HG03354 (cell line): ENCODE results near the gene LTK.

ENCODE experiments used
- ATAC-seq: cut with Tn5 transposase; IDR thresholded peaks from one replicate; pipeline ENCODE4 v1.9.1; 2021; ENCODE audit warnings: mild to moderate bottlenecking; ENCODE audit not compliant: unreplicated experiment, poor library complexity, severe bottlenecking

LTK gene

GRCh38 chr15:41536866-41537265 lies 23.2 kb upstream of the LTK start:
- ATAC-seq: no peak

- no peak for ATAC-seq
These were observed 21.9 kb upstream of the LTK start for GRCh38 chr15:41535544-41535943.

- ATAC-seq: no peak
These were observed 16.8 kb upstream of the LTK start for GRCh38 chr15:41530363-41530956.

DNA sequence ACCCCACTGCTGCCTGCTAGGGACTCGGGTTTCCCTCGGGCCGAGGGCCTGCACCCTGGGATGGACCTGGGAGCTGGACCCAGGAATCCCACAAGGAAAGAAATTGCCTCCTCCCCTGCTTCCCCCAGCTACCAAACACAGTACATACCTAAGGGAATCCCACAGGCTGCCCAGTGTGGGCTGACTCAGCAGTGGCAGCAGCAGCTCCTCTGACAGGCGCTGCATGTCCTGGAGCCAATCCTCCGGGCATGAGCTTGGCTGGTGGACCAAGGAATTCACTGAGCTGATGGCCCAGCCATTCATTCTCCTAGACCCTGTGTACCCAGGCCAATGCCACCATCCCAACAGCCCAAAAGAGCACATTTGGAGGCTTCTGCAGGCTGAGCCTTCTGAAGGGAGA lies 9.5 kb upstream of the LTK start:
- ATAC-seq: no peak

GRCh38 chr15:41521614-41522013 lies 8.0 kb upstream of the LTK start:
- ATAC-seq: no peak

DNA sequence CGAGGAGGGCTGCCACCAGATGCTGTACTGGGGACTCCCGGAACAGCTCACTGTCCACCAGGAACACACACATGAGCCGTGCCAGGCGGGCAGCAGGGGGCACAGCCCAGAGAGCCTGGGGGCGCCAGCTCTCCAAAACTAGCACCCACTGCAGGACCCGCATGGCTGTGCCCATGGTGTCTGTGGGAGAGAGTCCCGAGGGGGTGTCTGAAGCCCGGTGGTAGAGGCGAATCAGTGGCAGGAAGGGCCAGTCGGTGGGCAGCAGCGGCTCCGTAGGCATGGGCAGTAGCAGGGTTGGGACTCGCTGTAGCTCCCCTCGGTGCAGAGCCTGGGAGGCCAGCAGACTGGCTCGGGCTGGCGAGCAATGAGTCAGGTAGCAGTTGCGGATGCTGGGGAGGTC lies 7.0 kb upstream of the LTK start:
- no peak for ATAC-seq

GRCh38 chr15:41517895-41518449 lies 4.3 kb upstream of the LTK start:
- no peak for ATAC-seq

GRCh38 chr15:41512940-41513505 lies 604 bp downstream of the LTK start:
- ATAC-seq: no peak

- ATAC-seq: no peak
These were observed 1.1 kb downstream of the LTK start for GRCh38 chr15:41512512-41512939.

GRCh38 chr15:41511899-41512369 lies 1.7 kb downstream of the LTK start:
- ATAC-seq: no peak

DNA sequence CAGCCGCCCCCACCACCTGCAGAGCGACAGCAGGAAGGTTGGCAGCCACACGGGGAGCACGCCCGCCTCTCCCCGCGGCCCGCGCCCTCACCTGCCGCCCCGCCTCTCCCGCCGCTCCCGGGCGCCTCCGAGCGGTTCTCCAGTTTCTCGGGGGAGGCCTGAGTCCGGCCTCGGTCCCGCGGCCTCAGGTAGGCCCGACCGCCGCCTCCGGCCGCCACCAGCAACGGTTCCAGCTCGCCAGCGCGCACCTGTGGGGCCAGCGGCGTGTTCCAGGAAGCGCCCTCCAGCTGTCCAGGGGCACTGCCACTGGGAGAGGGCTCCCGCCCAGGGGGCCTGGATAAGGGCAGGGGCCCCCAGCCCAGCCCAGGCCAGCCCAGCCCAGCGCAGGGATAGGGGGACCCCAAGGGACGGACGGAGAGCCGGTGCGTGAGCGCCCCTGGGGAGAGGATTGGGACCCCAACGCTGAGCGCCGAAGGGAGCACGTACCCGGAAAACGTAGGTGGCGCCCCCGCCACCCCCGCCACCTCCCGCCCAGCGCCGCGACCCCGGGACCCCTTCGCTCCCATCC lies 2.2 kb downstream of the LTK start:
- no peak for ATAC-seq

DNA sequence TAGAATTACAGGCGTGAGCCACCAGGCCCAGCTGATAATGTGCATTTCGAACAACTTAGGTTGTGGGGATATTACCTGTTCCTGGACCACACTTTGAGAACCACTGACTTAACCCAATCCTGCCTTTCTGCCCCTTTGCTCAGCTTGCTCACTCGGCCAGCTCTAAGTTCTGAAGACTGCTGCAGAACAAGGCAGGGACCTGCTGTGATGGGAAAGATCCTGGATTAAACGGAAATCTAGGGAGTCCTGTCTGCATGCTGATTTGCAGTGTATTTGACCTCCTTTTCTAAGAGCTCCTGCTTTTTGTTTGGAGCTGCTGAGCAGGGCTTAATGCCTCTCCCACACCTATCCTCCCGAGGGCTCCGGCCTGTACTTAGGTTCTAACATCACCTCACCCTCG lies 2.9 kb downstream of the LTK start:
- no peak for ATAC-seq

DNA sequence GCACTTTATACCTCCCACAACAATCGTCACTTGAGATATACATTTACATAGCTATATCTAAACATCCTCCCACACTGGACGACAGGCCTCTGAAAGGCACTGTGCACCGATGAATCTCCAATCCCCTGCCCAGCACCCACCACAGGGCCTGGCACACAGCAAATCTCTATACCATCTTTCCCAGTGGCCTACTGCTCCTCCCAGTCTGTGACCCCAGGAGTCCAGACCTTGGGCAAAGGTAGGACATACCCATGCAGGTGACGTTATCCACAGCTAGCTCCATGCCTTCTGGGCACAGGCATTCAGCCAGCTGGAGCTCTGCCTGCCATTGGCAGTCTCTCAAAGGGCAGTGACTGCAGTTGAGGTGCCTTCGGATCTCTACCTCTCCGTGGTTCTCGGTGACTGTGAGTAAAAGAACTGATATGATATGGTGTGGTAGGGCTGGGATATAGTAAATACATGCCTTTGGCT lies 5.8 kb downstream of the LTK start:
- no peak for ATAC-seq

DNA sequence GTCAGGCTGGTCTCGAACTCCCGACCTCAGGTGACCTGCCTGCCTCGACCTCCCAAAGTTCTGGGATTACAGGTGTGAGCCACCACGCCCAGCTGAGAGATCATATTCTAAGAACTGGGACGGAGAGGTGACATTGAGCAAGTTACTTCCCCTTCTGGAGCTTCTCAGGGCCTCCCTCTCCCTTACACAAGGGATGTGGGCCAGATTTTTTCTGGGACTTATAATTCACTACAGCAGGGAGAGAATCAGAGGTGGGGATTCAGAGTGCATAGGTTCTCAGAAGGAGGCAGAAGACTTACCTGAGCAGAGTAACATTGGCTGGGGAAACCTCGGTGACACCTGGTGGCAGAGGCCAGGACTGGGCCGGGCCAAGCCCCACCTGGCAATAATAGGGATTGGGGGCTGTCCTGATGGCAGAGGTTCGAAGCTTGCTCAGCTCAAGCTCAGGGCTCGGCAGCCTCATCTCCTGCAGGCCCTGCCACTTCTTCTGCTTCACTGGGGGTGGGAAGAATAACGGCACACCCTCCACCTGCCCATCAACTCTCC lies 6.8 kb downstream of the LTK start:
- no peak for ATAC-seq

- no peak for ATAC-seq
These were observed 7.9 kb downstream of the LTK start for GRCh38 chr15:41505776-41506175.

DNA sequence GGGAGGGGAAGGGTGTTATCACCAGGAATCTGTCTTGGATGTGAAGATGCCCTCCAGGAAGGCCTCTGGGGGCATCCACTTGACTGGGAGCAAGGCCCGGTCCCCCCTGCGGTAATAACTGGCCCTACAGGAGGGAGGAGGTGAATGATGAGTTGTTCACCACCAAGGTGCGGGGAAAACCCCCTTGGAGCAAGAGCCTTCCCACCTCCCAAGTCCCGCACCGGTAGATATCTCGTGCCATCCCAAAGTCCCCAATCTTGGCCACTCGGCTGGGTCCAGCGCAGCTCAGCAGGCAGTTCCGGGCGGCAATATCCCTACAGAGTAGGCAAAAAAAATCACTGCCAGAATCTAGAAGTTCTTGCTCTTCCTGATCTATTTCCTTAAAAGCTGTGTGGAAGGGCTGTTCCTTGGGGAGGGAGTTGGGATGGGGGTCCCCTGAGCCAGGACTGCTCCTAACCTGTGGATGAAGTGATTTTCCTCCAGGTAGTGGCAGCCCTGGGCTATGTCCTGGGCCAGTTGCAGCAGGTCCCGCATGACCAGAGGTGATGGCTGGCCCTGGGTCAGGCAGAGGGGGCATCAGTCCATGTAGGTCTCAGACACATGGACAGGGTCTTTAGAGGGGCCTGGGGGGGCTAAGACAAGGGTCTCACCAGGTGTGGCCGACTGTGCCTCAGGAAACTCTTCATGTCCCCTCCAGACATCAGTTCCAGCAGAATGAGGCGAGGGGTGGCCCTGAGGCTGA lies 8.7 kb downstream of the LTK start:
- no peak for ATAC-seq

DNA sequence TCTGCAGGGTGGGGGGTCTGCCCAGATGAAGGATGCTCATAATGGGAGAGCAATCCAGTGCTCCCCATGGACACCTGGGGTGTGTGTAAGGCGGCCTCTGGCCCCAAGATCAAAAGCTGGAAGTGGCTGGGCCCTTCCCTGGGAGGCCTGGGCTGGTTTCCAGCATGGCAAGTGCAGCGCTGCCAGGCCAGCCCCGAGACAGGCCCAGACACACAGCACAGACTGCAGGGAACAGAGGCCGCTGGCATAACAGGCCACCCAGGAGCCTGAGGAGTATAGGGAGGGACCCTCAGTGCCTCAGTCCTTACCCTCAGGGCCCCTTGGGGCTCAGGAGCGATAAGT lies 10.0 kb downstream of the LTK start:
- ATAC-seq: no peak

DNA sequence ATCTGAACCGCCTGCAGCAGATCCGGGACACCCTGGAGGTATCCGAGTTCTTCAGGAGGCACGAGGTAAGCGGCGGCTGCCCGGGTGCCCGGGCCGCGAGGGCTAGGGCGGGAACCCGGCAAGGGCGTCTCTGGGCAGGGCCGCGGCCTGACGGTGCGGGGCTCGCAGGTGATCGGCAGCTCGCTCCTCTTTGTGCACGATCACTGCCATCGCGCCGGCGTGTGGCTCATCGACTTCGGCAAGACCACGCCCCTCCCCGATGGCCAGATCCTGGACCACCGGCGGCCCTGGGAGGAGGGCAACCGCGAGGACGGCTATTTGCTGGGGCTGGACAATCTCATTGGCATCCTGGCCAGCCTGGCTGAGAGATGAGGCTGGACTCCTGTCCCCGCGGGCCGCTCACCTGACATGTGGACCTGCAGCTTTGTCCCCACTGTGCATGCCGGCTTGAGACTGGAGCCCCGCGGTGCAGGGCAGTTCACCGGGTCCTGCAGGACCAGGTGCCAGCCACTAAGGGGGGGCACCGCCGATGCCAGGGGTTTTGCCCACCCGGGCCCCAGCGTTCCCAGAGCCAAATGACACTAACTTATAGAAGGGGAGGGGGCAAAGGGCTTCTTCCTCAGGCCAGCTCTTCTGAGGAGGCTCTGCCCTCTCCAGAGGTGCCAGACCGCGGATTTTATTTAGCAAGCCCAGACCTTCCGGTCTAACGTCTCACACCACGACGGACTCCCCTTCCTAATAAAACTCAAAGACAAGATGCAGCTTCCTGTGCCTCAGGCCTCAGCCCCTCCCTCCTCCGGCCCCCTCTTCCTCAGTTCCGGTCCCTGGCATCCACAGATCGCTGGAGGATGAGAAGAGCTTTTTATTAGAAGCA lies 10.6 kb downstream of the LTK start:
- no peak for ATAC-seq
